ENCODE results near the gene POLR2J3. TPM values are rescaled to one million over a fixed set of nuclear protein-coding genes. Genes with fewer than 3 reads are reported as not detected.
"Not testable (repeated sequence)": the region's sequence is repeated elsewhere in the genome, so short reads cannot be mapped to it uniquely, and the experiment has no call there.

Gene POLR2J3
- 40.1 TPM for total RNA-seq (2013)
- 100 to 1,000 TPM in 1 of 3 donors, 10 to 100 TPM in 2; 24.4 to 133 (median 24.9) TPM for polyA plus RNA-seq
- polyA minus RNA-seq, result 93.9 and 94.5 TPM in 2 replicates
- 0.84 to 3.2 (median 2.3) reads per million in 11 experiments for total RNA-seq

DNA sequence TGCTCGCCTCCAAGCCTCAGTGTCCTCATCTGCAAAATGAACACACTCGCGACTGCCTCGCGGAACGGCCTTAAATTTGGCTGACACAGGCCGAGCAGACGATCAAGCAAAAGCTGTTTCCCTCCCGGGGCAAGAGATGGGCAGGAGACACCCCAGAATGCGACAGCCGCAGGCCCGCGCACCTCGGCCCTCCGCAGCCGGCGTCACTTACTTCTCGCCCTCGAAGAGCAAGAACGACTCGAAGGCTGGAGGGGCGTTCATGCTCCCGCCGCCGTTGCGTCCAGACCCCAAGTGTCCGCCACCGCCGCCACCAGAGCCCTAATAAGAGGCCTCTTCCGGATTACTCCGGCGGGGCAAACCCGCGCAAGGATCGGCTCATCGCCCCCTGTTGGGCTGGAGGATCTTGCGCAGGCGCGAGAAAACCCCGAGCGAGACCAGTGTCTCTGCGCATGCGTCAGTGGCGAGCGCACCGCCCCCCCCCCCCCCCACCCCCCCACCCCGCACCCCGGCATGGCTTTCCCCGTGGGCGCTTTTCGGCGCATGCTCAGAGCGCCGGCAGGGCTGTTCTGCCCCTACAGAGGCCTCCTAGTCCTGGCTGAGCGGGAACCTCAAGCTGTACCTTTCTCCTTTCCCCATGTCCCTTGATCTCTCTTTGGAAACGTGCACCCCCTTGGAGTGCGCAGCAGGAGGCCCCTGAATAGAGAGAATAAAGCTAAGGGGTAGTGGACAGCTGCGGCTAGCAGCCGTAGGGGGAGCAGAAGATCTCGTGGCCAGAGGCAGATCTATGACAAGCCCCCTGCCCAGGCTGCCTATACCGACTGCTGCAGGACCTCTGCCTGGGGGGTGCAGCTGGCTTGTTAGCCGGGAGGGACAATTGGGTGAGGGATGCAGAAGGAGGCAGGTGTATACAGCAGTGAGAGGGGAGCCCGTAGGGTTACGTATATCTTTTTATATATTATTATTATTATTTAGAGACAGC, at the start of gene POLR2J3:
POLR2J3 (minus strand) TSS at position 323 of the 979 bp plus-strand sequence; CDS start at position 261, 62 bp downstream.
- H3K36me3 Mint-ChIP-seq; intact Hi-C loops (cut with micrococcal nuclease); H3K36me3 ChIP-seq (replicated peaks in 1 of 2; ENCODE audit: control insufficient read depth in 1 of 2, insufficient read depth in 2 of 2, low read length in 2 of 2); H3K27me3 ChIP-seq (ENCODE audit: control insufficient read depth in 2 of 2, insufficient read depth in 2 of 2, low read length in 2 of 2); H4K20me1 ChIP-seq (ENCODE audit: insufficient read depth, low read length); H3K9me3 ChIP-seq (replicated peaks in 1 of 2; ENCODE audit: control insufficient read depth in 1 of 2, insufficient read depth in 1 of 2, low read length in 2 of 2); H3K4me2 ChIP-seq (replicated peaks; ENCODE audit: extremely low read depth, low read length, poor library complexity, severe bottlenecking); H3K27me3 Mint-ChIP-seq (ENCODE audit: low read depth in 3 of 3); H3K9me3 Mint-ChIP-seq; H3K4me1 Mint-ChIP-seq; H3K79me2 ChIP-seq (ENCODE audit: insufficient read depth, low read length); H3K4me1 ChIP-seq (ENCODE audit: control insufficient read depth in 1 of 2, insufficient read depth in 2 of 2, low read length in 2 of 2): not testable (repeated sequence)
- Mint-ChIP-seq H3K27ac (peak within 1 kb of the TSS; percentile 57 to 95 (median 90)), H3K4me3 (peak within 1 kb of the TSS; percentile 87 to 92)
- Histone ChIP-seq H2AFZ (ENCODE audit: insufficient read depth, low read depth, low read length, poor library complexity, severe bottlenecking) (peak within 1 kb of the TSS; percentile 82), H3K4me3 (replicated peaks in 1 of 3; ENCODE audit: low read depth in 2 of 3, low read length in 3 of 3) (peak within 1 kb of the TSS; percentile 48 to 75 (median 50)), H3K27ac (ENCODE audit: low read depth in 1 of 2, low read length in 2 of 2) (peak within 1 kb of the TSS; percentile 63 to 76), H3K9ac (ENCODE audit: insufficient read depth, low read length, poor library complexity, severe bottlenecking) (peak within 1 kb of the TSS; percentile 75)
- 0% methylated on average over 30 of the region's 64 CpGs for WGBS (ENCODE audit: insufficient coverage)
- TF ChIP-seq, protein P1, sequence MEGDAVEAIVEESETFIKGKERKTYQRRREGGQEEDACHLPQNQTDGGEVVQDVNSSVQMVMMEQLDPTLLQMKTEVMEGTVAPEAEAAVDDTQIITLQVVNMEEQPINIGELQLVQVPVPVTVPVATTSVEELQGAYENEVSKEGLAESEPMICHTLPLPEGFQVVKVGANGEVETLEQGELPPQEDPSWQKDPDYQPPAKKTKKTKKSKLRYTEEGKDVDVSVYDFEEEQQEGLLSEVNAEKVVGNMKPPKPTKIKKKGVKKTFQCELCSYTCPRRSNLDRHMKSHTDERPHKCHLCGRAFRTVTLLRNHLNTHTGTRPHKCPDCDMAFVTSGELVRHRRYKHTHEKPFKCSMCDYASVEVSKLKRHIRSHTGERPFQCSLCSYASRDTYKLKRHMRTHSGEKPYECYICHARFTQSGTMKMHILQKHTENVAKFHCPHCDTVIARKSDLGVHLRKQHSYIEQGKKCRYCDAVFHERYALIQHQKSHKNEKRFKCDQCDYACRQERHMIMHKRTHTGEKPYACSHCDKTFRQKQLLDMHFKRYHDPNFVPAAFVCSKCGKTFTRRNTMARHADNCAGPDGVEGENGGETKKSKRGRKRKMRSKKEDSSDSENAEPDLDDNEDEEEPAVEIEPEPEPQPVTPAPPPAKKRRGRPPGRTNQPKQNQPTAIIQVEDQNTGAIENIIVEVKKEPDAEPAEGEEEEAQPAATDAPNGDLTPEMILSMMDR (IDR thresholded peaks at IDR 0.05), result peak; percentile 76
- peak in 2 of 3 donors; percentile 80 to 91 for DNase-seq

- H3K4me3 Mint-ChIP-seq; H2AFZ ChIP-seq (ENCODE audit: insufficient read depth, low read depth, low read length, poor library complexity, severe bottlenecking); H3K27me3 ChIP-seq (ENCODE audit: control insufficient read depth in 2 of 2, insufficient read depth in 2 of 2, low read length in 2 of 2); intact Hi-C loops (cut with micrococcal nuclease); H3K9me3 ChIP-seq (replicated peaks in 1 of 2; ENCODE audit: control insufficient read depth in 1 of 2, insufficient read depth in 1 of 2, low read length in 2 of 2); H3K9ac ChIP-seq (ENCODE audit: insufficient read depth, low read length, poor library complexity, severe bottlenecking); H3K4me1 Mint-ChIP-seq; H3K4me3 ChIP-seq (replicated peaks in 1 of 3; ENCODE audit: low read depth in 2 of 3, low read length in 3 of 3); H3K27ac Mint-ChIP-seq; H3K4me1 ChIP-seq (ENCODE audit: control insufficient read depth in 1 of 2, insufficient read depth in 2 of 2, low read length in 2 of 2); H4K20me1 ChIP-seq (ENCODE audit: insufficient read depth, low read length); H3K36me3 Mint-ChIP-seq; H3K27ac ChIP-seq (ENCODE audit: low read depth in 1 of 2, low read length in 2 of 2); H3K27me3 Mint-ChIP-seq (ENCODE audit: low read depth in 3 of 3); H3K79me2 ChIP-seq (ENCODE audit: insufficient read depth, low read length); H3K36me3 ChIP-seq (replicated peaks in 1 of 2; ENCODE audit: control insufficient read depth in 1 of 2, insufficient read depth in 2 of 2, low read length in 2 of 2); H3K9me3 Mint-ChIP-seq; H3K4me2 ChIP-seq (replicated peaks; ENCODE audit: extremely low read depth, low read length, poor library complexity, severe bottlenecking): not testable (repeated sequence)
- WGBS (ENCODE audit: insufficient coverage), result no CpG with 5 or more reads among the region's 8 CpGs
- DNase-seq, result peak in 1 of 3 donors; percentile 0
Observed at GRCh38 chr7:102618122-102618521, 45.7 kb upstream of the POLR2J3 start.

DNA sequence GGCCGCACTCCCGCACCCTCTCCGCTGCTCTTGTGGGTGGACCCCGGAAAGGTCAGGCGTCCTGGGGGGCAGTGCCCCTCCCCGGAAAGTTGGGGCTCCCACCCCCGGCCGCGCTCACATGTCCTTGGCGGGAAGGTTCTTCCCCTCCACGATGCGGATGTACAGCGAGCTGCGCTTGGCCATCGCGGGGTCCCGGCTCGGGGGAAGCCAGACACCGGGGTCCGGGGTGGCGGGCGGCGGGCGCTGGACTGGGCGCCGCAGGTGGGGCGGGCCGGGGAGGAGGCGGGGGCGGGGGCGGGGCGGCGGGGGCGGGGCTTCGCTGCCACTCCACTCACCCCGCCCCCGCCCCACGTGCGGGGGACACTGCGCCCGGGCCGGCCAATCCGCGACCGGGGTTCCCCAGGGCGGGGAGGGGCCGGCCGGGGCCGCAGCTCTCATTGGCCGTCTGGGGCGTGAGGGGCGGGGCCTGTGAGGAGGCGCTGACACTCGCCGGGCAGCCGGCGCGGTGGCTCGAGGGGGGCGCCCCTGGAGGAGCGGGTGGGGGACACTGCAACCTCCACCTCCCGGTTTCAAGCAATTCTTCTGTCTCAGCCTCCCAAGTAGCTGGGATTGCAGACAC, 44.2 kb upstream of the POLR2J3 start, which contains the start of gene RASA4:
RASA4 (minus strand) TSS at position 250 of the 619 bp plus-strand sequence; CDS start at position 183, 67 bp downstream.
- Histone ChIP-seq H3K4me3 (replicated peaks in 1 of 3; ENCODE audit: low read depth in 2 of 3, low read length in 3 of 3) (peak within 1 kb of the TSS in 2 of 3 experiments; percentile 30 to 34), H3K4me1 (ENCODE audit: control insufficient read depth in 1 of 2, insufficient read depth in 2 of 2, low read length in 2 of 2) (peaks cover 9 to 11% of the 10 kb centered on the region in 2 donors)
- H3K9me3 ChIP-seq (replicated peaks in 1 of 2; ENCODE audit: control insufficient read depth in 1 of 2, insufficient read depth in 1 of 2, low read length in 2 of 2); H3K27ac Mint-ChIP-seq; H3K36me3 ChIP-seq (replicated peaks in 1 of 2; ENCODE audit: control insufficient read depth in 1 of 2, insufficient read depth in 2 of 2, low read length in 2 of 2); H3K4me3 Mint-ChIP-seq; H3K4me1 Mint-ChIP-seq; H3K9me3 Mint-ChIP-seq; H3K36me3 Mint-ChIP-seq; H2AFZ ChIP-seq (ENCODE audit: insufficient read depth, low read depth, low read length, poor library complexity, severe bottlenecking); H3K27me3 Mint-ChIP-seq (ENCODE audit: low read depth in 3 of 3); H3K4me2 ChIP-seq (replicated peaks; ENCODE audit: extremely low read depth, low read length, poor library complexity, severe bottlenecking); H3K27ac ChIP-seq (ENCODE audit: low read depth in 1 of 2, low read length in 2 of 2); intact Hi-C loops (cut with micrococcal nuclease); H3K27me3 ChIP-seq (ENCODE audit: control insufficient read depth in 2 of 2, insufficient read depth in 2 of 2, low read length in 2 of 2); H4K20me1 ChIP-seq (ENCODE audit: insufficient read depth, low read length); H3K9ac ChIP-seq (ENCODE audit: insufficient read depth, low read length, poor library complexity, severe bottlenecking); H3K79me2 ChIP-seq (ENCODE audit: insufficient read depth, low read length): not testable (repeated sequence)
- WGBS (ENCODE audit: insufficient coverage), result 0% methylated on average over 5 of the region's 62 CpGs
- DNase-seq, result peak in 1 of 3 donors; percentile 16

All from CD14-positive monocyte (primary cell).